HUDEP-2 (cell line): ENCODE results near the gene CENPT.
"Not testable (repeated sequence)": the region's sequence is repeated elsewhere in the genome, so short reads cannot be mapped to it uniquely, and the experiment has no call there.

ENCODE experiments used
- DNase-seq, 76 experiments: peaks; one replicate each; lab custom pipeline; 2025; ENCODE audit not compliant: unreplicated experiment in 76 of 76; lab: John Stamatoyannopoulos, UW

Gene CENPT

GRCh38 chr16:67878232-67878631 lies 30.7 kb upstream of the CENPT start:
- DNase-seq = no peak

GRCh38 chr16:67877064-67877463 lies 29.6 kb upstream of the CENPT start:
- DNase-seq = no peak

DNA sequence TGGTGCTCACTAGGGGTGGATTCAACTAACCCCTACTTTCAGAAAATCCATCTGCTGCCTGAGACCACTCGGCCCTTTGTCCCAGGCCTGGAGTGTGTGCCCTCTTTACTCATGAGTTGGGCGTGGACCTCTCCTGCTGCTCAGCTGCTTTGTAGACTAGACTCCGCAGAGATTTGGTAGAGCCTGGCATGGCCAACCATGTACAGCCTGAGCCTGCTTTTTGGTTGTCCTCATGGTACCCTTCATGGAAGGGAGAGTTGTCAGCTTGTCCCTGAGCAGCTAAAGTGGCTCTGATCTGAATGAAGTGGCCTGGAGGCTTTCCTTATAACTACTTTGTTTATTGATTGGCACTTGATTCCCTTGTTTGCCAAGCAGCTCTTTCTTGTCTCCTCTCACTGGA lies 26.9 kb upstream of the CENPT start:
- no peak for DNase-seq

DNA sequence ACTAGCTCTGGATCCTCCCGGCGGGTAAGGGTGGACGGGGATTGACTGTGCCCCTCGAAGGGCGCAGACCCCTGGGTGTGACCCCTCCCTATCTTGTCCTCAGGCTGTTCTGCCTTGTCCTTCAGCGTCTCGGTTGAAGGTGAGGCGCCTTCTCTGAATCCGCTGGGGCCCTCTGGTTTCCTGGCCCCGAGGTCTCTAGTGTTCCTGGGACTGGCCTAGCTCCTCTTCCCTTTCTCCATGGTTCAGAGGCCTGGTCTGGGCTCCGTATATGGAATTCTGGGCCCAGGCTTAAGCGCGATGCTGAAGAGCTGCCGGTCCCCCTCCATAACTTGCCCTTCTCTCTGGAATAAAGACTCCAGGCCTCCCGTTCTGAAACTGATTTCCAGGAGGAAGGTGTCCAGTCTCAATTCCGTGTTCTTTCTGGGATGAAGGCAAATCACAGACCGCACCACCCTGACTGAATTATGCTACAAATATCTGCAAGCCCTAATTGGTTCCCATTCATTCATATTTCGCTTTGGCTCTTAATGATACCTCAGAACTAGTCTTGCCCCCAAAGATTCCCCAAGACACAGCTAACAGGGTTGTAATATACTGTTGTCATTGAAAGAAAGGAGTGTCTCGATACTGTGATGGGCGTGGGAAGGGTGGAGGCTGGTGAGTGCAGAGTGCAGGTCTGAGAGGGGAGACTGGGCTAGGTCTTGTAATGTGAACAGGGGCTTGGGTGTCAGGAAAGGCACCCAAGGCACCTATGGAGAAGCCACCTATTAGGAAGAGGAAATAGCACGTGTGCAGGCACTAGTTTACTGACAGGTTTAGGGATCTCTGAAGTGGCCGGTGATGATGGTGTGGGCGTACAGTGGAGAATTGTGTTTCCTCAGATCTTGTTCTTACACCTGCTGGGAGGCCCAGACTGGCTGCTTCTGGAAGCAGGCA lies 26.2 kb upstream of the CENPT start:
- peak in 1 of 76 experiments; percentile 11 for DNase-seq

GRCh38 chr16:67872631-67873434 lies 25.3 kb upstream of the CENPT start, which contains the start of gene EDC4:
TSS of gene EDC4 (plus strand) at chr16:67873052. CDS start at chr16:67873262, 210 bp downstream.
- DNase-seq = peak in 66 of 76 experiments; percentile 7 to 78 (median 57)

DNA sequence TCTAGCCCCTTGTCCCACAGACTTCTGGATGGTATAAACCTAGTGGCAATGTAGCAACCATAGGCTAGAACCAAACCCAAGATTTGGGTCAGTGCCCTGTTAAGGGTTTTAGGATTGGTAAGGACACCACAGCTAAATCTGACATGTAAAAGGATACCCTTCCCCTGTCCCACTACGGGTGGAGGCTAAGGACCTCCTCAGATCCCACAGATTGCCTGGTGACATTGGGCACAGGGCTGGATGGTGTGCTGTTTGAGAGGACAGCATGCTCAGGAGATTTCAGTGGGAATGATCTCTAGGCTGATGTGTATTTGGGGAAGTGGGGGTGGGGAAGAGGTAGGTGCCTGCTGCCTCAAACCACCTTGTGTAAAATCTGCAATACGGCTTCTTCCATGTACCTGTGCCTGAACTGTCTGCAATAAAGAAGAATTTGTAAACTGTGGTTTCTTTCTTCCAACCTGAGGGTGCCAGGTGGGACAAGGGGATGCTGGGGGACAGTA lies 24.7 kb upstream of the CENPT start:
- DNase-seq = no peak

DNA sequence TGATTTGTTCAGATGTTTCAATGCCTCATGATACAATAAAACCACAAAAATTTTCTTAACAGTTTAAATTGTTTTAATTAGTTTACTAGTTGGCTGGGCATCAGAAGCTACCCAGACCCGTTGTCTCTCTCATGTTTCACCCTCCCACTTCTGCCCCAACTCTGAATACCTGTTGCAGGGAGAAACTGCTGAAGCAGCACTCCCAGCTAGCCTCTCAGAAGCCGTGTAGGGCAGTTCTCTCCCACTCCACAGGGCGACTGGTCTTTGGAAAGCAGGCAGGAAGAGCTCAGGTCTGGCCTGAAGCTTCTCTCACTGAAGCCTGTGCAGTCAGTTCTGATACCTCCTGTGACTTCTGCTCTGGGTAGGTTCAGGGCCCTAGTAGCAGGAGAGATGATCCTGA lies 23.8 kb upstream of the CENPT start:
- DNase-seq = no peak

DNA sequence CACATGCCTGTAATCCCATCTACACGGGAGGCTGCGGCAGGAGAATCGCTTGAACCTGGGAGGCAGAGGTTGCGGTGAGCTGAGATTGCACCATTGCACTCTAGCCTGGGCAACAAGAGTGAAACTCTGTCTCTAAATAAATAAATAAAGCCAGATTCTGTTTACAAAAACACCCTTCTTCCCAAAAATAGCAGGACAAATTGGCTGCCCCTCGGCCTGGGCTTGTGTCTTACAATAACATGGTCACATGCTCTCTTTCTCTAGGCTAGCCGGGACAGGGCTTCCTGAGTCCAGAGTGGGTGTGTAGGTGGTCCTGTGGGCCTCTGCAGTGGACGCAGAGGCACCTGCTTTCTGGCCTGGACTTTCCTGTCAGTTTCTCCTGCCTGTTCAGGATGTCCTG lies 22.2 kb upstream of the CENPT start:
- no peak for DNase-seq

DNA sequence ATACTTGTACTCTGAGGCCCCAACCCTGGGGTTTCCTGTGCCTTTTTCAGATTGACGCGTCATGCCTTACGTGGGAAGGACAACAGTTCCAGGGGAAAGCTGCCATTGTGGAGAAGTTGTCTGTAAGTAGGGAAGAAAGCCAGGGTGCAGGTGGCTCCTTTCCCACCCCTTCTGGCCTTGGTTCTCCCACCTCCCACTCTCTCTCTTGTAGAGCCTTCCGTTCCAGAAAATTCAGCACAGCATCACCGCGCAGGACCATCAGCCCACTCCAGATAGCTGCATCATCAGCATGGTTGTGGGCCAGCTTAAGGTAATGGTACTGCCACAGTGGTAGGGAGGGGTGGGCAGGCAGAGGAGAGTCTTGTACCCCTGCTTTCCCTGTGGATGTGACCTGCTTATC lies 20.8 kb upstream of the CENPT start:
- DNase-seq = no peak

DNA sequence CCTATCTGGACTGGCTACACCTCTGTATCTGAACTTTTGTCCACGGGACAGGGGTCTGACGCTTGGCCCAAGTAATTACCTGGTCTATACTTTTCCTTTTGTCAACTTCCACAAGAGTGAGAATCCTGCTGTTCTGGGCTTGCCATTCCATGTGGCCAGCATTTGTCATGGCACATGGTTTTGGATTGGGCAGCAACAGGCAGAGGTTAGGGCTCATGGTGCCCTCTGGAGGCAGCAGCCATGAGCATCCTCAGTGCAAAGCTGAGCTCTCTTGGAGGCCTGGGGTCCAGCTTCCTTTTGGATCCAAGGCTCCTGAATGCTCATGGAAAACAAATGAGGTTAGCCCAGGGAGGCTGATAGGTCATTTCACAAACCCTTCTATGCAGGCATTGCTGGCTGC lies 17.8 kb upstream of the CENPT start:
- peak in 41 of 76 experiments; percentile 6 to 63 (median 28) for DNase-seq

DNA sequence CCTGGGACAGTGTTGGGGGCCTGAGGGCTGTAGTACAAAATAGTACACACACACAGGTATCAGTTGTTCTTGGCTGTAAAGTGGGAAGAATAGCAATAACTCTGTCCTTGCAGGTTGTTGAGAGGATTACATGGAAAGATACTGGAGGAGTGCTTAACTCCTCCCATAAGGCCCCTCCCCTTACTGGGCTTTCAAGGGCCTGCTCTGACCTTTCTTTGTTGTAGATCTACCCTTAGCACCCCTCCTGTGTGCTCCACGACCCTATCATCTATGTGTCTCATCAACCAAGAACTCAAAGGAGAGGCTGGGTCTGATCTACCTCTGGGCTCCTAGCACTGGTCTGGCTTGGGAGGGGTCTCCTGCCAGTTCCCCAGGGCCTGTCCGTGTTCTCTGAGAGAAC lies 17.1 kb upstream of the CENPT start:
- DNase-seq = no peak

- DNase-seq = not testable (repeated sequence)
These were observed 16.6 kb upstream of the CENPT start for GRCh38 chr16:67864044-67864443.

DNA sequence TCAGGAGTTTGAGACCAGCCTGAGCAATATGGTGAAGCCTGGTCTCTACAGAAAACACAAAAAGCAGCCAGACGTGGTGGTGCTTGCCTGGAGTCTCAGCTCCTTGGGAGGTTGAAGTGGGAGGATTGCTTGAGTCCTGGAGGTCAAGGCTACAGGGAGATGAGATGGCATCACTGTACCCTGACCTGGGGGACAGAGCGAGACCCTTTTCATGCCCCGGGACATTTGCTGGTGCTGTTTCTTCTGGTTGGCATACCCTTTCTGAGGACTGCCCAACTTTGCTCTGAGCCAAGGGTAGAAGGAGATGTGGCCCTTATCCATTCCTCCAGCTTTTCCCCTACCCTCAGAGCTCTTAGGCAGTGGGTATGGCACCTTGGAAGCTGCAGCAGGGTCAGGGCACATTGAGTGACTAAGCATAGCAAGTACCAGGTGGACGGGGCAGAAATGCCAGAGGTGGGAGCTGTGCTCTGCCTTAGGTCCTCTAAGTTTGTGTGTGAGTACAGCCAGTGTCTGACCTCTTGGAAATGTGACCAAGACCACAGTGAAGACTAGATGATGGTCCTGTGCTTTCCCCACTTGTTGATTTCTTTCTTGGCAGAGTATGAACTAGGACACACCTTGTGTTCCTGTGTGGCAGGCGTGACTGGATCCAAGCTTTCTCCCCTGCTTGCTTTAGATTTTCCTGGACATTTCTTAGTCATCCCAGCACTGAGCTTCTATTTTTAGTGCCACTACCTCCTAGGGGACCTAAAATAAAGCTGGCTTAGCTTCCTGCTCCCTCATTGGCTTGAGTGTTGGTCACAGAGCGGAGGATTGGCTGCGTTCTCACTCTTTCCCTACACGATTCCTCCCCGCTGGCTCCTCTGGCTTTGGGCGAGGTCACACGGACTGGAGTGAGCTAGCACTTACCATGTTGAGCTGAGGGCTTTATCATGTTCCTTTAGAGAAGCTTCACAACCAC lies 15.4 kb upstream of the CENPT start:
- no peak for DNase-seq

GRCh38 chr16:67861877-67862276 lies 14.4 kb upstream of the CENPT start:
- no peak for DNase-seq

- peak in 31 of 76 experiments; percentile 6 to 59 (median 23) for DNase-seq
These were observed 13.3 kb upstream of the CENPT start for GRCh38 chr16:67860589-67861398.

DNA sequence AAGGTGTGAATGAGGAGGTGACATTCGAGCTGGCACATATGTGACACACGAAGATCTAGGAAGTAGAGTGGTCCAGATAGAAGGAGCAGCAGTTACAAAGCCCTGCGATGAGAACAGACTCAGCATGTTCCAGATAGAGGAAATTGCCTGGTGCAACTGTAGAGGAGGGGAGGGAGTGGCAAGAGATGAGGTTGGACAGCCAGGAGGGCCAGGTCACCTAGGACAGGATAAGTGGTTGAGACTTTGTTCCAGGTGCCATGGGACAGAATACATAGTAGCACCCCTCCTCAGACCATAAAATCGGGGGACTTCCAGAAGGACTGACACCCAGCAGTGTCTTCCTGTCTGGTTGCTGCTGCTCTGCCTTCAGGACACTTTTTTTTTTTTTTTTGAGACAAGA lies 11.0 kb upstream of the CENPT start:
- no peak for DNase-seq

- DNase-seq = peak in 28 of 76 experiments; percentile 2 to 73 (median 19)
These were observed 10.2 kb upstream of the CENPT start for GRCh38 chr16:67857547-67858233.

DNA sequence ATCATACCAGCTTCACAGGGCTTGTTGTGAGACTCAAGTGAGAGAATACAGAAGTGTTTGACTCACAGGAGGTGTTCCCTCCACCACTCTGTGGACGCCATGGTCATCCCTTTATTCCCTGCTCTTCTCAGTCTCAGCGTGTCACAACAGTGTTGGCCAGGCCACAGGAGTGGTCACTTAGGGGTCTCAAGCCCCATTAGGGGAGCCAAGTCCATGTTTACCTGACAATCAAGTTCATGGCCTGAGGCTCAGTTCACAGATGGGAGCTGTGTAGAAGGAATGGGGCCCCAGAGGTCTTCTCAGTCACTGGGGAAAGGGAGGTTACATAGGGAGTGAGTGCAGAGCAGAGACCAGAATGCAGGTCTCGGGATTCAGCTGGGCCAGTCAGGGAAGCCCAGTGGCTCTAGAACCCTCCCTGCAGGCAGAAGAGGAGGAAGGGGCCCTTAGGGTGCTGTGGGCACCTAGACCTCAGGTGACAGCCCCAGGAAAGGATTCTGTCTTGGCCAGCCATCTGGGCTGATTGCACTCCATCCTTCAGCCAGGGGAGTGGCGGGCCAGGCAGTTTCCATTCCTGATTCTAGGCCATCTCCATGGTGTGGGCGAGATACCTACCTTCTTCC lies 9.5 kb upstream of the CENPT start:
- no peak for DNase-seq
